GM19023 (cell line): Measurements from ENCODE around the gene ARHGAP22.

Experiments used
- ATAC-seq: cut with Tn5 transposase; IDR thresholded peaks from one replicate; pipeline ENCODE4 v1.9.1; 2021; ENCODE audit warnings: mild to moderate bottlenecking, moderate library complexity; ENCODE audit not compliant: unreplicated experiment

Gene ARHGAP22

DNA sequence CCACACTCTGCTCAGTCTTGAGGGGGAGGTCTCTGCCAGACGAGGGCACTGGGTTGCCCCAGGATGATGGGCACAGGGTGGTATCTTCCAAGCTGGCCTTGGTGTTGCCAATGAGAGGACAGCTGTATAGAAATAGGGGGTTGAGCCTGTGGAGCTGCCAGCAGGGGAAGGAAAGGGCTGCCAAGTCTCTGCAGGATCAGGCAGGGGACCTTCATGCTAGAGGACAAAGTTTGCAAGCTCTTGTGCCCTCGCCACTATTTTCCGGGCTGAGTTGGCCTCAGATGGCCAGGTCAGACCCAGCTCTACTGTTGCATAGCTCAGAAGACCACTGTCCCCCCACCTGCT is 68.7 kb downstream of the ARHGAP22 start:
- ATAC-seq, result no peak

DNA sequence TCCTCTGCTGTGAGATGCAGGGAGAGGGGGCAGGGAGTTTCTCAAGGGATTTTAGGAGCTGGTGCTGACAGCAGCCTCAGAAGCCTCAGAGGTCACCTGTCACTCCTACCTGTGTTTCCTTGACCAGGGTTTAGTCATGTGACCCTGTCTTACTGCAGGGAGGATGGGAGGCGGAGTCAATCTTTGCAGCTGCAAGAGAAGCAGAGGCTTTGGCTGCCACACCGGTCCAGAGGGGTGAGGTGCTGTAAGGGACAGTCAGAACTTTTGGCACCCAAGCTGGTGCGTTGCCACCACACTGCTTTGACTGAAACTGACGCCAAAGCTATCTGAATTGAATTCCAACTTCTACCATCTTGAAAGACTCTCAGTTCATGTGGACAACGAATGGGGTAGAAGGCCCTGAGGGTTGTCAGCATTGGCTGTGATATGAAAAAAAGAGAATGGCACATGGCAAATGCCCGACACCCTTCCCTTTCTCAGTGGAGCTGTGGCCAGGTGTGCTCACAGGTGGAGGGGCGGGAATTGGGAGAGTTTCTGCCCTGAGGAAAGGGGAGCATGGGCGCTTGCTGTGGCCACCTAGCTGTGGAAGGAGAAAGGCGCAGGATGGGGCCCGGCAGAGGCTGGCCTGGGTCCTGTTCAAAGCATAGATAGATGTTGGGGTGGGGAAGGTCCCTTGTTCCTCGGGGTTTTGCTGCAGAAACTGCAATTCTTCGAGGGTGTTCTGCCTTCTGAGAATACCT is 69.3 kb downstream of the ARHGAP22 start:
- no peak for ATAC-seq

DNA sequence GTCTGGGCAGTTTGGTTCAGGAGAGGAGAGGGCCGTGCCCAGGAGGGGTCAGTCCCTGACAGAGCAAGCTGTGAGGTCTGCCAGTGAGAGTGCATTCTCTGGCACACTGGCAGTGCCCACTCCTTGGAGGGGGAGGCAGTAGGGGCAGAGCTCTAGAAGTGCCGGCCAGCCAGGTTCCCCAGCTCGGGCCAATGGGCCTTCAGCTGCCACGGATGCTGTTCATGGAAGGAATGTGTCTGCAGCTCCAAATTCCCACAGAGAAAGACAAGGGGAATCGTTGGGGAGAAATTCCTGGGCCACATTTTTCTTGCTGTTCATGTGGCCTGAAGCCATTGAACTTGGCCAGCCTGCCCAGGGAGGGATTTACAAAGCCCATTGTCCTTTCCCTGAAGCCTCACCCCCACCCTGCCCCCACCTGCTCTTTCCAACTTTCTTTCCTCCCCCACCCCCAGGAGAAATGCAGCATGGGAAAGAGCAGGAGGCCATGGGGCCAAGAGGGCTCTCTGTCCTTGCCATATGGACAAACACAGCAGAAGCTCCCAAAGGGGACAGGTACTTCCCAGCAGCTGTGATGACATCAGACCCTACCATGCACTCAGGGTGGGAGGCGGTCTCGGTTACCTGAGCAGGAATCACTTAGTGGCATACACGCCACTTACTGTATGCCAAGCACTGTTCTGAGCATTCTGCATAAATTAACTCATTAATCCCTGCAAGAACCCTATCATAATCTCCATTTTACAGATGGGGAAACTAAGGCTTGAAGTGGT is 70.7 kb downstream of the ARHGAP22 start:
- no peak for ATAC-seq

DNA sequence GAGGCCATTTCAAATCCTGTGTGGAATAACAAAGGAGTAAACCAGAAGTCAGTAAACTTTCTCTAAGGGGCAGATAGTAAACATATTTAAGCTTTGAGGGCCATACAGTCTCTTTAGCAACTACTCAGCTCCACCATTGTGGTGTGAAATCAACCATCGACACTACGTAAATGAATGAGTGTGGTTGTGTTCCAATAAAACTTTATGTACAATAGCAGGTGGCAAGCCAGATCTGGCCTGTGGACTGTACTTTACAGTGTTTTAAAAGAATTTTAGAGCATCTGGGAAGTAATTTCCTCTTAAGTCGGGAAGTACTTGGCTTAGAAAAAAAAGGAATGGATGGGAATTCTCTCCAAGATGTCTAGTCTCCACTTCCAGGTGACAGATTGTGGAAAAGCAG is 71.3 kb downstream of the ARHGAP22 start:
- ATAC-seq, result no peak

DNA sequence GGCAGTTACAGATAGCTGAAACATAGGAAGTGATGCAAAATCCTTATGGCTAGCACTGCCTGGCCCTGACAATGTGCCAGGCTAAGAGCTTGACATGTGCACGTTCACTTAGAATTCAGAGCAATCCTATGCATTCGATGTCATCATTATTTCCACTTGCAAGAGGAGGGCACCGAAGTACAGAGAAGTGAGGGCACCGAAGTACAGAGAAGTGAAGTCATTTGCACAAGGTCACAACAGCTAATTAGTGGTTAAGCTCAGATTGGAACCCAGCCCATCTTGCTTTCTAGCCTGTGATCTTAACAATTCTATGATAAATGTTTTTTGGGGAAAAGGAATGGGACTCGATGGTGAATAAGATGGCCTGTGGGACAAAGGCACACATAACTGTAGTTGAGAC is 73.4 kb downstream of the ARHGAP22 start:
- ATAC-seq, result no peak

DNA sequence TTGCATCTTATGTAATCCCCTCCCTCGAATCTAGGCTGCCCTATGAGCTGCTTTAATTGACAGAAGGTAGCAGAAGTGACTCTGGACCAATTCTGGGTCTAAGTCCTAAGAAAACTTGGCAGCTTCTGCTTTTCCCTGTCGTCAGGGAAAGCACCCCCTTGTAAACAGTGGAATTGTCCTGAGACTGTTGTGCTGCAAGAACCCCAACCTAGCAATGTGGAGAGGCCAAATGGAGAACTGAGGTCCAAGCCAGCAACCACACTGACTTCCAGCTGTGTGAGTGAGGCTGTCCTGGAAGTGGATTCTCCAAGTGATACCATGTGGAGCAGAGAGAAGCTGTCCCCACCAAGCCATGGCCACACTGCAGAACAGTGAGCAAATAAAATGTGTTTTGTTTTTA is 75.5 kb downstream of the ARHGAP22 start:
- ATAC-seq, result no peak

DNA sequence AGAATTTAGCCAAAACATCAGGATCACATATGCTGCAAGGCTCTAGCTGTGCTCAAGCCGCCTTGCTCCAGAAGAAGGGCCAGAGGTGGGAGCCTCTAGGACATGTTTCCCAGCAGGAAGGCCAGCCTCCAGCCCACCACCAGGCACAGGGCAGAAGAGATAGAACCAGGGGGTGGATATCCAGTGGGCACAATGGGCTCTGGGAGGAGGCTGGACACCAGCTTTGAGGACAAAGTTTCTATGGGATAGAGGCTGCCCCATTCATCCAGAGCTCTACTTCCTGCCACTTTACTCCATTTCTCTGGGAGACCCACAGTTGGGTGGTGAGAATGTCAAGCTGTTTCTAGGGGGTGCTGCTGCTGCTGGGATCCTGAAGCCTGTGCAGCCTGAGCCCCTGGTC is 77.1 kb downstream of the ARHGAP22 start:
- no peak for ATAC-seq

DNA sequence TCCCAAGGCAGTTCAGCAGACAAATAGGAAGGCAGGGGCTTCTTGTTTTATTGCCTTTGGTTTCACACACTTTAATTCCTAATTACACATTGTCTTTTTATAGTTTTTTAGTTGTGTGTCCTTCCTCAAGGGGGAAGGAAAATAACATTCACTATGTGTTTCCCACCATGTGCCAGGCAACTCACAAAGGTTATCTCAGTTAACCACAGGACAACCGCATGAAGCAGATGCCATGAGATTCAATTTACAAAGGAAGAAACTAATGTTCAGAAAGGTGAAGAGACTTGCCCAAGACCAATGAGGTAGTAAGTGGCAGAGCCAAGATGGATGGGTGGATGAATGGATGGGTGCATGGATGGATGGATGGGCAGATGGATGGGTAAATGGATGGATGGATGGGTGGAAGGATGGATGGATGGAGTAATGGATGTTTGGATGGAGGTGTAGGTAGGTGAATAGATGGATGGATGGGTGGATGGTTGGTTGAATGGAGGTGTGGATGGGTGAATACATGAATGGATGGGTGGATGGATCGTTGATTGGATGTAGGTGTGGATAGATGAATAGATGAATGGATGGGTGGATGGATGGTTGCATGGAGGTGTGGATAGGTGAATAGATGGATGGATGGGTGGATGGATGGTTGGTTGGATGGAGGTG is 77.9 kb downstream of the ARHGAP22 start:
- no peak for ATAC-seq

DNA sequence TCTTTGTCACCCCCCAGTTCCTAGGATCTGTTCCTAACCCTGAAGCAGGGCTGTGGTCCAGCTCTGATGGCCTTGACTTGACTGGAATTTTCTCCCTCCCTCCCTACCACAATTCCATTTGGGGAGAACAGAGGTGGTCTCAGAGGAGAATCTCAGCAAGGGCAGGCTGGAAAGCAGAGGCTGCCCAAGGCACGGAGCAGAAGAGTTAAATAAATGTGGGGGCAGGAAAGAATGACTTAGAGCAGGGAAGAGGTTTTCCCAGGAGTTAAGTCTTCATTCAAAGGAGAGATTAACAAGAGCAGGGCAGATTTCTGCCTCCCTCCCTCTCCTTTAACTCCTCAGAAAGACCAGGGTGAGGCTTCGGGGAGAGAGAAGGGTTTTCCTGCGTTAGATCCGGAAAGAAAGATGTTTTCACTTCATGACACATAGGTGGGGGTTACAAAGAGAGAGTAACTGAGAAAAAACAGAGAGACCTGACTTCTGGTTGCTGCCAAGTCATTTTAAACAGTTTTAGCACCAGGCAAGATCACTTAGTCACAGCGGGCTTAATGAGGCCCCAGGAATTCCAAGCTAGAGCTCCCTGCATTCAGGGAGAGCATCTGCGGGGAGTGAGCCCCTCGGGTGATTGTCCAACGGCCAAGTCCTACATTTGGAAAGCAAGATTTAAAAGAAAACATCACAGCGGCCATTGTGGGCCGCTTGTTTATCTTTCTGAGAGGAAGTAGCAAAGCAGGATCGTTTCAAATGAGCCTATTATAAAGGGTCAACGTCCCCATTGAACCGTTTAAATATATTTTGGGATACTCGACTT is 78.7 kb downstream of the ARHGAP22 start:
- ATAC-seq, result no peak

DNA sequence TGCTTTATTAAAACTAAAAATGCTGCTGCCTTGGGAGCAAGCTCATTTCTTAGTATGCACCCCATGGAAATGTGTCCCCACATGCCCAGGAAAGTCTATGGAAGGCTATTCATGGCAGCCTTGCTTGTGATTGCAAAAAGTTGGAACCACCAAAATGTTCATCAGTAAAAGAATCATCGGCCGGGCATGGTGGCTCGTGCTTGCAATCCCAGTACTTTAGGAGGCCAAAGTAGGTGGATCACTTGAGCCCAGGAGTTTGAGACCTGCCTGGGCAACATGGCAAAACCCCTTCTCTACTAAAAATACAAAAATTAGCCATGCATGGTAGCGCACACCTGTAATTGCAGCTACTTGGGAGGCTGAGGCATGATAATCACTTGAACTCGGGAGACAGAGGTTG is 79.8 kb downstream of the ARHGAP22 start:
- ATAC-seq, result no peak

DNA sequence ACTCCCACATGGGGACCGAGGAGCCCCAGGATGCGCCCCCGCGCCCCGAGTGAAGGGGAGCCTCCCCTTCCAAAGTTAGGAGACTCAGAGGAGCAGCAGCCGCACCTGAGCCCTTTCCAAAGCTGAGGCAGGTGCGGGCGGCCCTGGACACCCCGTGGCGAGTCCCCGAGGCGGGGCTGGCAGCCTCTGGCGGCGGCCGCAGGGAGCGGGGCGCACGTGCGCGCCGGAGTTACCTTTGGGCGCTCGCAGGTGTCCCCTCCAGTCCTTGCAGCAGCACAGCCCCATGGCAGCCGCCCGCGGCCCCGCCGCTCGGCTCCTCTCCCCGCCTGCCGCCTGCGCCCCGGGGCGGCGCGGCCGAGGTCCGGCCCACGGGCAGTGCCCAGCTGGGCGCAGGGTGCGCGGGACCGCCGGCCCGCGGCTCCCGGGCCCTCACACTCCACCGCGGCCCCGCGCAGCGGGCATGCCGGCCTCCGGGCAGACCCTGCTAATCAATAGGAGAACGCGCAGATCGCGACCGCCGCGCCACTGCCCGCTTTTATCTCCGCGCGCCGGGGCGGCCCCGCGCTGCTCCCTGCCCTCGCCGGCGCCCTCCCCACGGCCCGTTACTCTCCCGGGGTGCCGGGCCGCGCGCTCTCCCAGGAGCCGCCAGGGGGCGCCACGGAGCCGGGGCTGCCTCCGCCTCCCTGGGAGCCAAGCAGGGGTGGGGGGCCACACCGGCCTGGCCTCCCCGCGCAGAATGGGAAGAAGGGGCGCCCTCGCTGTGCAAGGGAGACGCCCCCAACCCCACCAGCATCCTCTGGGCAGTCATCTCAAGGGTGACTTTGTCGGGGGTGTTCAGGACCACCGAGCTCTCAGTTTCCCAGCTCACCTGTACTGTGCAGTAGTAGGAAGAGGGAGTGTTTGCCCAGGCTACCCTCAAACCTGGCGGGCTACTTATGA is 80.8 kb downstream of the ARHGAP22 start:
- ATAC-seq, result no peak

DNA sequence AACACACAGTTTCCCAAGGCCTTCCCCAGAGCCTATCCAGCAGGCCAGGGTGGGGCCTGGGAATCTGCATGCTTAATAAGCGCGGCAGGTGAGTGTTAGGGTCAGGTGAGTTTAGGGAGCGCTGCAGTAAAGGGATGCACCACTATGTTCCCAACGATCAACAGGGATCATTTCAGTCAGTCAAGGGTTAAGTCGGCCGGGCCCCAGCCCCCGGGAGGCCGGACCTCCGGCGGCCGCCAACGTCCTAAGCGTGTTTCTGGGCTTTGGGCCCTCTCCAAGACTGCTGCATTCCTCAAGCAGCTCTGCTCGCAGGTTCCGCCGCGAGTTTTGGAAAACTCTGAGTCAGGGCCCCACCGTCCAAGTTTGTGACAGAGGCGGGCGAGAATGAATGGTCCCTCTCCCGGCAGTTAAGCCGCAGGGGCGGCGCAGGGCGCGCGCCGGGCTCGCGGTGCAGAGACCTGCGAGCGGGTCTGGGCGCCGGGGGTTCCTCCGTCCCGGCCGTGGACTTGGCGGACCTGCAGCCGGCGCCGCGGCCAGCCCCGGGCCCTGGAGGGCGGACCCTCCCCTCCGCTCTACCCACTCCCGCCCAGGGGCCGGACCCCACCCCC is 81.6 kb downstream of the ARHGAP22 start:
- ATAC-seq, result no peak

DNA sequence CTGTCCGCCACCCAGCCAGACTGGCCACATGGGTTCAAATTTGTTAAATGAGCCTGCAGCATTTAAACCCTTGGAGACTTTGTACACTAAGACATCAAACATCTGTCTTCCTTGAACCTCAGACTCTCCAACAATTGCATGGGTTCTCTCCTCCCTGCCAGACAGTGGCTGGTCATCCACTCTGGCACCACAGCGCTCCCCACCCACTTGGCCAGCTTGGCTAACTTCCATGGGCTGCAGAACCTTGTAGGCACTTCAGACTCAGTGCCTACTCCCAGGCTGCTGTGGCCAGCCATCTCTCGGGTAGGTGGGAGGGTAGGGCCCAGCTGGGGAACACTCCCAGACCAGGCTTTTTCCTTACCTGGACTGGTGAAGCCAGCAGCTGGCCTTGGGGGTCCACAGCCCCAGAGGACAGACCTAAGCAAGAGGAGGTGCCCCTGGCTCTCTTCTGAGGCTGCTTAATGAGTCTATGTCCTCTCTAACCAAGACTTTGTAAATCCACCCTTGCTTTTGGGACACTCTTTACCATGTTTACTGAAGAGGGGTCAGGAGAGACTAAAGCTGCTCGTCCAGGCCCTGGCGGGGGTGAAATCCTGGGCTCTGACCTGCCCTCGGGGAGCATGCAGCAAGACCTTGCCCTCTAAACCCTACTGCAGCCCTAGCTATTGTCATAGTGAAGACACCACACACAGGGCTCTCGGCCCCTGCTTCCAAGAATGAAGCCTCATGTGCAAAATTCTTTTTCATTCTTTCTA is 82.7 kb downstream of the ARHGAP22 start:
- no peak for ATAC-seq

DNA sequence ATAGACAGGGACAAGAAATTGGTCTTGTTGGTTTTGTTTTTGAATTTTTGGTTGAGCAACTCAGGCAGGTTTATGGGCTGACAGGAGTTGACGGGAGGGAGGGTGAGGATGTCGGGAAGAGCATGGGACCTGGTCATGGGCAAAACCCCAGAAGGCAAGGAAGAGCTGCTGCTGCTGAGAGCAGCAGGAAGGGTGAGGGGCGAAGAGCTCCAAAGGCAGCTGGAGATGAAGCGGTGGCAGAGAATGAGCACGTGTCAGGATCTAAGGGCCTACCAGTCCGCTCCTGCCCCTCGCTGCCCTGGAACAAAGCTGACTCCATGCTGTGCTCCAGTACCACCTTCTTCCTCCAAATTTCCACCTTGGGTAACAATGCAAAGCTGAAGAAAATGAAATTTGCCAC is 84.3 kb downstream of the ARHGAP22 start:
- ATAC-seq, result no peak

DNA sequence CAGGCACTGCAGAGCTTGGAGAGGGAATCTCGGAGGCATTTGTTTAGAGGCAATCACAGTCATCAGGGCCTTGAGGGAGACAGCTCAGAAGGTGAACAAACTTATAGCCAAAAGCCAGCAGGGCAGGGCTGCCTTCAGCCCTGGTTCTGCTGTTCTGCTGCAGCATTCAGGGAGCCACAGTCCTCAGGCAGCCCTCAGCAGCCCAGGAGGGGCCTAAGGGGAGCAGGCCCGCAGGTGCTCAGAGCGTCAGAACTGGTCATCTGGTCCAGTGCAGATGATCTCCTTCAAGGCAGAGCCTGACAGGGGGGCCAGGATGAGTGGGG is 84.7 kb downstream of the ARHGAP22 start:
- no peak for ATAC-seq

DNA sequence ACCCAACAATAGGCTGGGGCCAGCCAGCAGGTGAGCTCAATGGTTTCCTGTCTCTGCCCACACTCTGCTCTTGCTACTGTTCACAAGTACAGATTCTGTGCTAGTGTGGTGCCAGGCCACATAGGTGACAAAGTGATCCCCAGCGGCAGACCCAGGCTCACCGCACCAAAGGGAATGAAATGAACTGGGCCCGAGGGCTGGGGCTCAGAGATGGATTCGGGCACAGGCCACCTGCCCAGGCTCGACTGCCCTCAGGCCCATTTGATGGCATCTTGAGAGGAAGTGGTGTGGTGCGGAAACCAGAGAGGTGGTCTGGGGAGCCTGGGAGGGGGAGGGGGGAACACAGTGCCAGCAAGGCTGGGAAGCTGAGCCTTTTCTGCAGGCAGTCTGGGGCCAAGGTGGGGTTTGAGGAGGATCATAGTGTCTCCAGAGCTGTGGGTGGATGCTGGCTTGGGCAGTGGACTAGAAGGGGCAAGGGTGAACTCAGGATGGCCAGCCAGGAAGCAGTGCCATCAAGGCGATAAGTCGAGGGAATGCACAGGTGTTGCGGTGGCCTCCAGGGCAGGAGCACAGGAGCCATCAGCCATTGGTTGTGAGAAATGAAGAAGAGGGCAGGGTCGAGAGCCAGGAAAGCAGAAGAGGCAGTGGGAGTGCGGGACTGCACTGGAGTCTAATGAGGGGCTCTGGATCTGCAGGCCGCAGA is 85.2 kb downstream of the ARHGAP22 start:
- ATAC-seq, result no peak

DNA sequence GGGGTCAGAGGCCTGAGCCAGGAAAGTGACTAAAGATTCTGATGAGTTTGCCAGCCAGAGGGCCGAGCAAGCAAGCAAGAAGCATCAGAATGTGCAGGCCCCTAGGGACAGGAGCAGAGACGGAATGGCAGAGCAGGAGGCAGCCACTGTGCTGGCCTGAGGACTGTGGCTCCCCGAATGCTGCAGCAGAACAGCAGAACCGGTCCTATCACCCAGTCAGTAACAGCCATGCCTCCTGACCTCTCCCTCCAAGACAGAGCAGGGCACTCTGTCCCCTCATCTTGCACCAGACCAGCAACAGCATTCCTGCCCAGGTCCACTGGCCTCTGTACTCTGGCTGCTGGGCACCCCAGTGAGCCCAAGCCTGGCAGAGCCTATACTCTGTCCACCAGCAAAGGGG is 85.9 kb downstream of the ARHGAP22 start:
- no peak for ATAC-seq

DNA sequence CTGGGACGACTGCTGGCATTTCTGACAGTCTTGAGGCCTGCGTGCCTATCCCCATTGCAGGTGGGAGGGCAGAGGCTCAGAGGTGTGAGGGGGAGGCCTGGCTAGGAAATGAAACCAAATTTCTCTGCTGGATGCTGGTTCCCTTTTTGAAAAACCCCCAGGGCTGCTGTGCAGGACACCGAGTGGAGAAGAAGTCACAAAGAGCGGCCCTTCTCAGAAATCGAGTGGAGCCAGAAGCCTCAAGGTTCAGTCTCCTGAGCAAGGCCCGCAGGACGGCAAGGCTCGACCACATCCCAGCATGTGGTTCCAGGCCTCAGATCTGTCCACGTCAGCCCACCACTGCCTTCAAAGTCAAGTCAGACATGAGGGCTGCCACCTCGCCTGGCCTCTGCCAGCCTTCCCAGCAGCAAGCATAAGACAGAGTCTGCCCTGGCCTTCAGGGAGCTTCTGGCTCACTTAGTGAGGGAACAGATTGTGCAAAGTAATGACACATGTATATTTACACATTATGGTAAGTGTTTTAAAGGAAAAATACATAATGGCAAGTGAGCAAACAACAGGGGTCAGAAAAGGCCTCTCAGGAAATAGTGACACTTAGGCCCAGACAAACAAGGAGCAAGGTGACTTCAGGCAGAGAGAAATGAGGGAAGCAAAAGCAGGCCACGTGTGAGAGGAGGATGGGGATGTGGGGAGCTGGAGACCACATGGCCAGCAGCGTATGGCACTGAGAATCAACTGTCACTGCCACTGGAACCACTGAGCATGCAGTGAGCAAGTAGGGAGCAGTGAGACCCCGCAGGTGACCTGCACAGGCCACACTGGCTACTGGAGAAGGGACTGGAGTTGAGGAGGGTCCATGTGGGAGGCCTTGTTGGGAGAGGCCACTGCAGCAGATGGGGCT is 86.7 kb downstream of the ARHGAP22 start:
- ATAC-seq, result no peak
